Karpas-422 (cell line): Measurements from ENCODE around the gene CHST3. TPM values are rescaled to one million over a fixed set of nuclear protein-coding genes. Genes with fewer than 3 reads are reported as not detected.

Source experiments
- DNase-seq: peaks from one replicate; pipeline ENCODE4 v3.0.0-alpha.2; 2015
- H2AFZ ChIP-seq: fragments of 200-600 bp; sonication (generic); 2 replicates; pipeline ENCODE4 v1.6.1; 2014; ENCODE audit warnings: antibody characterized with exemption, low read length, mixed read lengths
- H3K27ac ChIP-seq: fragments of 200-600 bp; sonication (generic); 2 replicates; pipeline ENCODE4 v1.5.1; 2014; ENCODE audit warnings: mild to moderate bottlenecking, low read length, moderate library complexity
- H3K27me3 ChIP-seq: fragments of 200-600 bp; sonication (generic); 2 replicates; pipeline ENCODE4 v1.6.1; 2014; ENCODE audit warnings: low read length, mixed read lengths
- H3K36me3 ChIP-seq: fragments of 200-600 bp; sonication (generic); 2 replicates; pipeline ENCODE4 v1.6.1; 2014; ENCODE audit warnings: low read length, mixed read lengths; ENCODE audit not compliant: insufficient read depth
- H3K4me1 ChIP-seq: fragments of 200-600 bp; sonication (generic); 2 replicates; pipeline ENCODE4 v1.6.1; 2014; ENCODE audit warnings: mild to moderate bottlenecking, low read length, mixed read lengths
- H3K4me2 ChIP-seq: fragments of 200-600 bp; sonication (generic); 2 replicates; pipeline ENCODE4 v1.6.1; 2014; ENCODE audit warnings: low read length, low read depth, mild to moderate bottlenecking; ENCODE audit not compliant: poor library complexity, severe bottlenecking
- H3K4me3 ChIP-seq: fragments of 200-600 bp; sonication (generic); 2 replicates; pipeline ENCODE4 v1.5.1; 2014; ENCODE audit warnings: mild to moderate bottlenecking, antibody characterized with exemption, low read length, mixed read lengths
- H3K79me2 ChIP-seq: fragments of 200-600 bp; sonication (generic); 2 replicates; pipeline ENCODE4 v1.6.1; 2014; ENCODE audit warnings: mild to moderate bottlenecking, low read length, mixed read lengths
- H3K9ac ChIP-seq: fragments of 200-600 bp; sonication (generic); 2 replicates; pipeline ENCODE4 v1.6.0; 2014; ENCODE audit warnings: low read length
- H3K9me2 ChIP-seq: fragments of 200-600 bp; sonication (generic), shearing (Covaris generic); replicated peaks from 2 replicates; pipeline ENCODE4 v1.6.0; 2014; ENCODE audit warnings: mild to moderate bottlenecking, low read length, moderate library complexity; ENCODE audit not compliant: insufficient read depth
- H3K9me3 ChIP-seq: fragments of 300-700, 200-600 bp; sonication (generic); 2 replicates; pipeline ENCODE4 v1.6.1; 2014; ENCODE audit warnings: low read length, mixed read lengths
- H4K20me1 ChIP-seq: fragments of 200-600 bp; sonication (generic); 2 replicates; pipeline ENCODE4 v1.6.1; 2014; ENCODE audit warnings: mild to moderate bottlenecking, antibody characterized with exemption, low read length, low read depth; ENCODE audit not compliant: insufficient read depth
- total RNA-seq: library from RNA; depleted of rRNA; stranded (reverse); fragments of >200 nt; shearing (Covaris generic); gene quantifications from 2 replicates; pipeline ENCODE4 v1.2.3, GENCODE V29; 2014; ENCODE audit warnings: low replicate concordance

CHST3 gene
- total RNA-seq, 1 experiment from 2014 or later: not detected

GRCh38 chr10:71941318-71941717, 22.9 kb upstream of the CHST3 start:
- H3K4me1 ChIP-seq: no peaks in the 10 kb centered on the region
- H3K27me3 ChIP-seq: no peaks in the 10 kb centered on the region
- peaks cover 15% of the 10 kb centered on the region for H3K9me3 ChIP-seq
- H2AFZ ChIP-seq: no peak overlapping the region
- DNase-seq: no peak
- no peak overlapping the region for H3K27ac ChIP-seq
- H3K36me3 ChIP-seq: no peaks in the 10 kb centered on the region
- no peak overlapping the region for H3K4me3 ChIP-seq
- no peaks in the 10 kb centered on the region for H4K20me1 ChIP-seq
- no peak overlapping the region for H3K4me2 ChIP-seq
- H3K79me2 ChIP-seq: no peaks in the 10 kb centered on the region
- no peaks in the 10 kb centered on the region for H3K9me2 ChIP-seq
- H3K9ac ChIP-seq: no peak overlapping the region

- no peaks in the 10 kb centered on the region for H3K79me2 ChIP-seq
- H3K9ac ChIP-seq: no peak overlapping the region
- no peaks in the 10 kb centered on the region for H4K20me1 ChIP-seq
- H3K27me3 ChIP-seq: peaks cover 8% of the 10 kb centered on the region; the same call in 1 of the 2 replicates
- H2AFZ ChIP-seq: no peak overlapping the region
- peaks cover 30% of the 10 kb centered on the region for H3K9me3 ChIP-seq
- no peak overlapping the region for H3K27ac ChIP-seq
- no peaks in the 10 kb centered on the region for H3K9me2 ChIP-seq
- H3K4me2 ChIP-seq: no peak overlapping the region
- H3K4me3 ChIP-seq: no peak overlapping the region
- no peaks in the 10 kb centered on the region for H3K4me1 ChIP-seq
- H3K36me3 ChIP-seq: no peaks in the 10 kb centered on the region
- peak; percentile 46 for DNase-seq
Observed at GRCh38 chr10:71945819-71946474, 18.2 kb upstream of the CHST3 start.

GRCh38 chr10:71946700-71947099, 17.5 kb upstream of the CHST3 start:
- Histone ChIP-seq H3K27me3 (peaks cover 8% of the 10 kb centered on the region; the same call in 1 of the 2 replicates), H3K9ac (no peak overlapping the region), H3K4me2 (no peak overlapping the region), H2AFZ (no peak overlapping the region), H3K9me2 (no peaks in the 10 kb centered on the region), H3K4me3 (no peak overlapping the region), H3K36me3 (no peaks in the 10 kb centered on the region), H3K27ac (no peak overlapping the region), H3K79me2 (no peaks in the 10 kb centered on the region), H3K4me1 (no peaks in the 10 kb centered on the region), H4K20me1 (no peaks in the 10 kb centered on the region), H3K9me3 (peaks cover 30% of the 10 kb centered on the region)
- no peak for DNase-seq

- Histone ChIP-seq H3K27me3 (peaks cover 8% of the 10 kb centered on the region; the same call in 1 of the 2 replicates), H3K27ac (no peak overlapping the region), H4K20me1 (no peaks in the 10 kb centered on the region), H3K9ac (no peak overlapping the region), H2AFZ (no peak overlapping the region), H3K4me2 (no peak overlapping the region), H3K79me2 (no peaks in the 10 kb centered on the region), H3K9me2 (no peaks in the 10 kb centered on the region), H3K4me3 (no peak overlapping the region), H3K4me1 (no peaks in the 10 kb centered on the region), H3K9me3 (peaks cover 30% of the 10 kb centered on the region), H3K36me3 (no peaks in the 10 kb centered on the region)
- no peak for DNase-seq
Observed at GRCh38 chr10:71948496-71949067, 15.6 kb upstream of the CHST3 start.

GRCh38 chr10:71950683-71951082, 13.5 kb upstream of the CHST3 start:
- Histone ChIP-seq H3K9me2 (no peaks in the 10 kb centered on the region), H2AFZ (no peak overlapping the region), H3K36me3 (no peaks in the 10 kb centered on the region), H4K20me1 (no peaks in the 10 kb centered on the region), H3K4me3 (no peak overlapping the region), H3K27me3 (peaks cover 8% of the 10 kb centered on the region; the same call in 1 of the 2 replicates), H3K4me2 (no peak overlapping the region), H3K79me2 (no peaks in the 10 kb centered on the region), H3K9me3 (peaks cover 20% of the 10 kb centered on the region), H3K4me1 (no peaks in the 10 kb centered on the region), H3K9ac (no peak overlapping the region), H3K27ac (no peak overlapping the region)
- no peak for DNase-seq

- H3K9me3 ChIP-seq: peaks cover 5% of the 10 kb centered on the region; the same call in 1 of the 2 replicates
- no peaks in the 10 kb centered on the region for H3K79me2 ChIP-seq
- H3K9me2 ChIP-seq: no peaks in the 10 kb centered on the region
- DNase-seq: no peak
- no peaks in the 10 kb centered on the region for H3K36me3 ChIP-seq
- no peak overlapping the region for H3K4me2 ChIP-seq
- H2AFZ ChIP-seq: no peak overlapping the region
- no peaks in the 10 kb centered on the region for H3K4me1 ChIP-seq
- no peaks in the 10 kb centered on the region for H4K20me1 ChIP-seq
- H3K4me3 ChIP-seq: no peak overlapping the region
- no peak overlapping the region for H3K27ac ChIP-seq
- no peak overlapping the region for H3K9ac ChIP-seq
- H3K27me3 ChIP-seq: peaks cover 6% of the 10 kb centered on the region; the same call in 1 of the 2 replicates
Observed at GRCh38 chr10:71952745-71953144, 11.4 kb upstream of the CHST3 start.

- DNase-seq: no peak
- Histone ChIP-seq H3K27me3 (no peaks in the 10 kb centered on the region), H3K9ac (no peak overlapping the region), H3K9me2 (no peaks in the 10 kb centered on the region), H3K9me3 (no peaks in the 10 kb centered on the region; the same call in 1 of the 2 replicates), H3K27ac (no peak overlapping the region), H4K20me1 (no peaks in the 10 kb centered on the region), H3K36me3 (no peaks in the 10 kb centered on the region), H3K4me3 (no peak overlapping the region), H2AFZ (no peak overlapping the region), H3K4me2 (no peak overlapping the region), H3K79me2 (no peaks in the 10 kb centered on the region), H3K4me1 (peaks cover 6% of the 10 kb centered on the region)
Observed at GRCh38 chr10:71957546-71958275, 6.5 kb upstream of the CHST3 start.

- no peak overlapping the region for H3K27ac ChIP-seq
- H3K9me3 ChIP-seq: no peaks in the 10 kb centered on the region; the same call in 1 of the 2 replicates
- H2AFZ ChIP-seq: no peak overlapping the region
- no peaks in the 10 kb centered on the region for H3K79me2 ChIP-seq
- H3K4me3 ChIP-seq: no peak overlapping the region
- peaks cover 6% of the 10 kb centered on the region for H3K4me1 ChIP-seq
- H3K4me2 ChIP-seq: no peak overlapping the region
- no peak for DNase-seq
- H4K20me1 ChIP-seq: no peaks in the 10 kb centered on the region
- H3K9ac ChIP-seq: no peak overlapping the region
- H3K36me3 ChIP-seq: no peaks in the 10 kb centered on the region
- no peaks in the 10 kb centered on the region for H3K9me2 ChIP-seq
- no peaks in the 10 kb centered on the region for H3K27me3 ChIP-seq
Observed at GRCh38 chr10:71959526-71959925, 4.7 kb upstream of the CHST3 start.
